Measurements from ENCODE around the gene SPA17. TPM values are rescaled to one million over a fixed set of nuclear protein-coding genes. Genes with fewer than 3 reads are reported as not detected.

The SPA17 gene
- 1.7 TPM for total RNA-seq

- intact Hi-C loops (cut with DNase I): loop anchor here (2.0 to 5.0 kb wide), 3 partner anchors 74 to 164 kb away; no protein-coding TSS in a partner anchor
- TF ChIP-seq POLR2A (IDR thresholded peaks at IDR 0.05) (no peak), POLR2AphosphoS5 (IDR thresholded peaks at IDR 0.05; ENCODE audit: insufficient read depth in 1 of 2, low read depth in 1 of 2) (peak; percentile 86 to 95), CTCF (IDR thresholded peaks at IDR 0.05) (no peak)
- DNase-seq (ENCODE audit: extremely low spot score in 2 of 2): peak in 1 of 2 donors; percentile 97
Observed at GRCh38 chr11:124673333-124674167, at the start of gene SPA17, which contains the start of gene SIAE. TSS of gene SPA17 (plus strand) at chr11:124673904. CDS start at chr11:124675265, 1,361 bp downstream. TSS of gene SIAE (minus strand) at chr11:124673739. CDS start at chr11:124673708, 31 bp downstream.

GRCh38 chr11:124625504-124626168, 48.1 kb upstream of the SPA17 start:
- no peak overlapping the region for H3K4me3 ChIP-seq
- H3K36me3 ChIP-seq: peaks cover 0 to 36% of the 10 kb centered on the region in 2 donors
- intact Hi-C loops (cut with DNase I): no loop called here
- peaks cover 30% of the 10 kb centered on the region for H3K4me1 ChIP-seq
- H3K27me3 ChIP-seq: no peaks in the 10 kb centered on the region
- DNase-seq (ENCODE audit: extremely low spot score in 2 of 2): no peak
- H3K27ac ChIP-seq: no peak overlapping the region
- TF ChIP-seq POLR2AphosphoS5 (IDR thresholded peaks at IDR 0.05; ENCODE audit: insufficient read depth in 1 of 2, low read depth in 1 of 2) (no peak), CTCF (IDR thresholded peaks at IDR 0.05) (no peak), POLR2A (IDR thresholded peaks at IDR 0.05) (no peak)
- H3K9me3 ChIP-seq: no peaks in the 10 kb centered on the region

More at GRCh38 chr11:124673333-124674167, at the start of gene SPA17, which contains the start of gene SIAE:
- Histone ChIP-seq H3K27me3 (no peaks in the 10 kb centered on the region), H3K27ac (peak within 1 kb of the TSS; percentile 81), H3K9me3 (no peaks in the 10 kb centered on the region), H3K4me3 (peak within 1 kb of the TSS; percentile 51 to 78), H3K36me3 (no peaks in the 10 kb centered on the region), H3K4me1 (peaks cover 21% of the 10 kb centered on the region)

GRCh38 chr11:124627546-124627945, 46.2 kb upstream of the SPA17 start:
- peaks cover 3 to 55% of the 10 kb centered on the region in 2 donors for H3K36me3 ChIP-seq
- intact Hi-C loops (cut with DNase I): no loop called here
- H3K27ac ChIP-seq: no peak overlapping the region
- DNase-seq (ENCODE audit: extremely low spot score in 2 of 2): no peak
- no peaks in the 10 kb centered on the region for H3K9me3 ChIP-seq
- peaks cover 21% of the 10 kb centered on the region for H3K4me1 ChIP-seq
- no peaks in the 10 kb centered on the region for H3K27me3 ChIP-seq
- H3K4me3 ChIP-seq: no peak overlapping the region
- TF ChIP-seq CTCF (IDR thresholded peaks at IDR 0.05) (no peak), POLR2AphosphoS5 (IDR thresholded peaks at IDR 0.05; ENCODE audit: insufficient read depth in 1 of 2, low read depth in 1 of 2) (no peak), POLR2A (IDR thresholded peaks at IDR 0.05) (no peak)

GRCh38 chr11:124629961-124630360, 43.7 kb upstream of the SPA17 start:
- DNase-seq (ENCODE audit: extremely low spot score in 2 of 2): no peak

More at GRCh38 chr11:124629961-124630360, 43.7 kb upstream of the SPA17 start:
- intact Hi-C loops (cut with DNase I): no loop called here
- Histone ChIP-seq H3K4me3 (no peak overlapping the region), H3K9me3 (no peaks in the 10 kb centered on the region), H3K27me3 (no peaks in the 10 kb centered on the region), H3K4me1 (peaks cover 3% of the 10 kb centered on the region), H3K27ac (no peak overlapping the region), H3K36me3 (peaks cover 3 to 70% of the 10 kb centered on the region in 2 donors)
- TF ChIP-seq POLR2A (IDR thresholded peaks at IDR 0.05) (no peak), POLR2AphosphoS5 (IDR thresholded peaks at IDR 0.05; ENCODE audit: insufficient read depth in 1 of 2, low read depth in 1 of 2) (no peak), CTCF (IDR thresholded peaks at IDR 0.05) (no peak)

Data from vagina (tissue), 2 donors.